Loucy (cell line): ENCODE data around the gene RASA1.
A peak's percentile ranks its signal among the peaks of the same experiment; 100 is the strongest.

ENCODE experiments used
- H2AFZ ChIP-seq: fragments of 200-600 bp; sonication (generic); 2 replicates; pipeline ENCODE4 v1.6.0; 2016; ENCODE audit warnings: antibody characterized with exemption, mild to moderate bottlenecking, low read length, moderate library complexity
- H3F3A ChIP-seq: fragments of 200-600 bp; 2 replicates; pipeline ENCODE4 v1.6.0; 2016; ENCODE audit warnings: antibody characterized with exemption, low read depth, mild to moderate bottlenecking
- H3K27me3 ChIP-seq: fragments of 200-600 bp; sonication (generic); 2 replicates; pipeline ENCODE4 v1.6.1; 2014; ENCODE audit warnings: low read length, mild to moderate bottlenecking; ENCODE audit not compliant: insufficient read depth, poor library complexity, severe bottlenecking
- H3K36me3 ChIP-seq: fragments of 200-600 bp; sonication (generic); 2 replicates; pipeline ENCODE4 v1.6.1; 2016; ENCODE audit warnings: low read length; ENCODE audit not compliant: insufficient read depth
- H3K4me1 ChIP-seq: fragments of 200-600 bp; sonication (generic); 2 replicates; pipeline ENCODE4 v1.5.1; 2014; ENCODE audit warnings: low read length, mild to moderate bottlenecking; ENCODE audit not compliant: insufficient read depth, poor library complexity, severe bottlenecking
- H3K4me2 ChIP-seq: fragments of 200-600 bp; sonication (generic); 2 replicates; pipeline ENCODE4 v1.6.0; 2014; ENCODE audit warnings: antibody characterized with exemption, low read length, low read depth, mild to moderate bottlenecking; ENCODE audit not compliant: poor library complexity, severe bottlenecking
- H3K4me3 ChIP-seq: fragments of 200-600 bp; sonication (generic); 2 replicates; pipeline ENCODE4 v1.5.1; 2014; ENCODE audit warnings: low read length, mild to moderate bottlenecking, mixed read lengths; ENCODE audit not compliant: poor library complexity, severe bottlenecking
- H3K79me2 ChIP-seq: fragments of 200-600 bp; sonication (generic); 2 replicates; pipeline ENCODE4 v1.6.1; 2014; ENCODE audit warnings: low read length; ENCODE audit not compliant: insufficient read depth
- H3K9ac ChIP-seq: fragments of 200-600 bp; sonication (generic); 2 replicates; pipeline ENCODE4 v1.6.0; 2014; ENCODE audit warnings: mild to moderate bottlenecking, low read depth, low read length, moderate library complexity; ENCODE audit not compliant: poor library complexity, severe bottlenecking
- H3K9me2 ChIP-seq: fragments of 200-600 bp; sonication (generic); replicated peaks from 2 replicates; pipeline ENCODE4 v1.6.1; 2016; ENCODE audit warnings: low read depth, low read length, mixed read lengths
- H3K9me3 ChIP-seq: fragments of 200-600 bp; sonication (generic); 2 replicates; pipeline ENCODE4 v1.6.1; 2014; ENCODE audit warnings: mild to moderate bottlenecking, antibody characterized with exemption, low read length, low read depth; ENCODE audit not compliant: insufficient read depth
- H4K20me1 ChIP-seq: fragments of 200-600 bp; sonication (generic); 2 replicates; pipeline ENCODE4 v1.6.0; 2014; ENCODE audit warnings: antibody characterized with exemption, low read length, mild to moderate bottlenecking; ENCODE audit not compliant: insufficient read depth, poor library complexity, severe bottlenecking
- EZH2phosphoT487 ChIP-seq: fragments of 200-600 bp; IDR thresholded peaks from 2 replicates; pipeline ENCODE4 v1.6.1; 2018; ENCODE audit warnings: antibody characterized with exemption, mild to moderate bottlenecking, moderate library complexity, borderline replicate concordance
- TF ChIP-seq, protein P1 (sequence below): fragments of 200-600 bp; sonication (generic); conservative IDR thresholded peaks from 2 replicates; pipeline ENCODE4 v1.5.1; 2014; ENCODE audit warnings: mild to moderate bottlenecking, antibody characterized with exemption, low read length

The RASA1 gene

DNA sequence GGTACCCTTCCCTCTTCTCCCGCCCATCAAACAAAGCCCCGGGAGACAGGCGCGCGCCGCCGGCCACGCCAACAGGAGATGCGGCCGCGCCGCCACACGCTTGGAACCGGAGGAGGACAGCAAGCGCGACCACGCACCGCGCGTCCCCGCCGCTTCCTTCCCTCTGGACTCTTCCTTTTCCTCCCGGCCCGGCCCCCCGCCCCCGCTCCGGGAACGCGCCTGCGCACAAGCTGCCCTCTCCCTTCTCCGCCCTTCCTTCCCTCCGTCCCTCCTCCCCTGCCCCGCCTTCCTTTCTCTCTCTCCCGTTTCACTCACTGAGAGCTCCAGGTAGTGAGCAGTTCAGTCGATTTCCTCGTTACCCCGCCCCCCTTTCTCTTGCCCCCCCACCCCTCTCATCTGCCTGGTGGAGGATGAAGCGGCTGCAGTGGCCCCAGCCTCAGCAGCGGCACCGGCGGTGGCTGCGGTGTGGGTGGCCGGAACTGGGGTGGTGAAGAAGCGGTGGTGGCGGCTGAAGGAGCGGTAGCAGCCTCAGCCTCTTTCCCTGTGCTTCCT lies at the start of gene RASA1:
TSS of gene RASA1 (plus strand) at position 310 of the 552 bp plus-strand sequence. CDS start 569 bp downstream, outside the sequence.
- Histone ChIP-seq H2AFZ (peak within 1 kb of the TSS; percentile 91), H3K36me3 (no peaks in the 10 kb centered on the region), H4K20me1 (peaks cover 29% of the 10 kb centered on the region), H3K4me2 (peak within 1 kb of the TSS; percentile 90), H3K4me3 (peak within 1 kb of the TSS; percentile 90), H3K9ac (peak within 1 kb of the TSS; percentile 87), H3K27me3 (no peaks in the 10 kb centered on the region), H3K79me2 (peaks cover 47% of the 10 kb centered on the region), H3K9me2 (no peaks in the 10 kb centered on the region), H3F3A (peaks cover 4% of the 10 kb centered on the region; the same call in 1 of the 2 replicates), H3K4me1 (peaks cover 30% of the 10 kb centered on the region), H3K9me3 (no peaks in the 10 kb centered on the region)
- TF ChIP-seq, protein P1, sequence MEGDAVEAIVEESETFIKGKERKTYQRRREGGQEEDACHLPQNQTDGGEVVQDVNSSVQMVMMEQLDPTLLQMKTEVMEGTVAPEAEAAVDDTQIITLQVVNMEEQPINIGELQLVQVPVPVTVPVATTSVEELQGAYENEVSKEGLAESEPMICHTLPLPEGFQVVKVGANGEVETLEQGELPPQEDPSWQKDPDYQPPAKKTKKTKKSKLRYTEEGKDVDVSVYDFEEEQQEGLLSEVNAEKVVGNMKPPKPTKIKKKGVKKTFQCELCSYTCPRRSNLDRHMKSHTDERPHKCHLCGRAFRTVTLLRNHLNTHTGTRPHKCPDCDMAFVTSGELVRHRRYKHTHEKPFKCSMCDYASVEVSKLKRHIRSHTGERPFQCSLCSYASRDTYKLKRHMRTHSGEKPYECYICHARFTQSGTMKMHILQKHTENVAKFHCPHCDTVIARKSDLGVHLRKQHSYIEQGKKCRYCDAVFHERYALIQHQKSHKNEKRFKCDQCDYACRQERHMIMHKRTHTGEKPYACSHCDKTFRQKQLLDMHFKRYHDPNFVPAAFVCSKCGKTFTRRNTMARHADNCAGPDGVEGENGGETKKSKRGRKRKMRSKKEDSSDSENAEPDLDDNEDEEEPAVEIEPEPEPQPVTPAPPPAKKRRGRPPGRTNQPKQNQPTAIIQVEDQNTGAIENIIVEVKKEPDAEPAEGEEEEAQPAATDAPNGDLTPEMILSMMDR, result no peak
- no peak for TF ChIP-seq EZH2phosphoT487

DNA sequence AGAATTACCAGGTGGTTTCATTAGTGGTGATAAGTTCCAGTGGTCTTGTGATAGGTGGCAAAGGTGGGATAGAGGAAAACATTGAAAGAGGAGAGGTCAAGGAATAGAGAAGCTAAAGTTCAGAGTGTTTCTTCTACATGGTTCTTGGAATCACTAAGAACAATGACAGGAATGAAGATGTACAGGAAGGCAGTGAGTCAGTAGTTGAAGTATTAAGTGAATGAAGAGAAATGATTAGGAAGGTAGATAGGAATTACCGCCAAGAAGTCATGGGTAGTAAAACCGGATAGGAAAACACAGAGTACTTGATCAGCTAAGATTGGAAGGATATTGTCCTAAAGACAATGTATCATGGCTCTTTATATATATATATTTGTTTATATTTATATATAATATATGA lies 37.9 kb upstream of the RASA1 start:
- Histone ChIP-seq H3K9ac (no peak overlapping the region), H3K4me1 (no peaks in the 10 kb centered on the region), H3K4me3 (no peak overlapping the region), H3K27me3 (no peaks in the 10 kb centered on the region), H3K9me3 (no peaks in the 10 kb centered on the region), H3K9me2 (no peaks in the 10 kb centered on the region), H2AFZ (no peak overlapping the region), H3F3A (no peaks in the 10 kb centered on the region), H4K20me1 (no peaks in the 10 kb centered on the region), H3K36me3 (no peaks in the 10 kb centered on the region), H3K79me2 (no peaks in the 10 kb centered on the region), H3K4me2 (no peak overlapping the region)
- TF ChIP-seq, protein P1, result no peak
- TF ChIP-seq EZH2phosphoT487, result no peak

- no peaks in the 10 kb centered on the region for H3K79me2 ChIP-seq
- H3K9me3 ChIP-seq, result no peaks in the 10 kb centered on the region
- H3K9ac ChIP-seq, result no peak overlapping the region
- no peak overlapping the region for H2AFZ ChIP-seq
- no peaks in the 10 kb centered on the region for H3K36me3 ChIP-seq
- no peak overlapping the region for H3K4me3 ChIP-seq
- H3K9me2 ChIP-seq, result no peaks in the 10 kb centered on the region
- no peaks in the 10 kb centered on the region for H3K27me3 ChIP-seq
- H3F3A ChIP-seq, result no peaks in the 10 kb centered on the region
- H4K20me1 ChIP-seq, result no peaks in the 10 kb centered on the region
- H3K4me1 ChIP-seq, result no peaks in the 10 kb centered on the region
- no peak for TF ChIP-seq EZH2phosphoT487
- TF ChIP-seq, protein P1, result no peak
- H3K4me2 ChIP-seq, result no peak overlapping the region
Observed at GRCh38 chr5:87231037-87231808, 36.5 kb upstream of the RASA1 start.
